Astrocyte (in vitro differentiated cells and primary cell): ENCODE results near the gene PI4KA. TPM values are rescaled to one million over a fixed set of nuclear protein-coding genes. Genes with fewer than 3 reads are reported as not detected.

Experiments used
- DNase-seq: peaks from one replicate; pipeline ENCODE4 v3.0.0-alpha.2; 2010; ENCODE audit warnings: low read depth
- FAIRE-seq: peaks from 2 replicates; lab custom pipeline; 2011; peaks lifted over from hg19 to GRCh38; lab: Jason Lieb, UNC
- H2AFZ ChIP-seq: 2 replicates; pipeline ENCODE4 v1.6.0; 2012; ENCODE audit warnings: low read depth, low read length, inconsistent platforms
- H3K27ac ChIP-seq: 2 replicates; pipeline ENCODE4 v1.5.1; 2011; ENCODE audit warnings: low read depth, low read length, inconsistent platforms
- H3K27me3 ChIP-seq: 2 replicates; pipeline ENCODE4 v1.6.0; 2011; ENCODE audit warnings: low read length, inconsistent platforms; ENCODE audit not compliant: insufficient read depth
- H3K36me3 ChIP-seq: 2 replicates; pipeline ENCODE4 v1.5.1; 2011; ENCODE audit warnings: low read length, inconsistent platforms; ENCODE audit not compliant: insufficient read depth
- H3K4me1 ChIP-seq: 2 replicates; pipeline ENCODE4 v1.5.1; 2011; ENCODE audit warnings: low read length, inconsistent platforms; ENCODE audit not compliant: insufficient read depth
- H3K4me2 ChIP-seq: 2 replicates; pipeline ENCODE4 v1.6.0; 2012; ENCODE audit warnings: low read length, inconsistent platforms
- H3K4me3 ChIP-seq: 2 replicates; pipeline ENCODE4 v1.5.1; 2011; ENCODE audit warnings: low read depth, mild to moderate bottlenecking, low read length, inconsistent platforms; ENCODE audit not compliant: insufficient read depth
- H3K79me2 ChIP-seq: 2 replicates; pipeline ENCODE4 v1.6.0; 2012; ENCODE audit warnings: mild to moderate bottlenecking, low read length, inconsistent platforms; ENCODE audit not compliant: insufficient read depth
- H3K9ac ChIP-seq: 2 replicates; pipeline ENCODE4 v1.6.0; 2012; ENCODE audit warnings: mild to moderate bottlenecking, low read length, inconsistent platforms
- H3K9me3 ChIP-seq: 2 replicates; pipeline ENCODE4 v1.5.1; 2012; ENCODE audit warnings: low read depth, mild to moderate bottlenecking, low read length, inconsistent platforms; ENCODE audit not compliant: insufficient read depth
- H4K20me1 ChIP-seq: 2 replicates; pipeline ENCODE4 v1.6.0; 2012; ENCODE audit warnings: low read length, inconsistent platforms; ENCODE audit not compliant: insufficient read depth
- H3K27ac Mint-ChIP-seq: one replicate; pipeline ENCODE4 v1.8.0; 2021; ENCODE audit warnings: mild to moderate bottlenecking, mixed read lengths; ENCODE audit not compliant: unreplicated experiment
- H3K27me3 Mint-ChIP-seq: one replicate; pipeline ENCODE4 v1.8.0; 2021; ENCODE audit warnings: low read depth, mixed read lengths; ENCODE audit not compliant: unreplicated experiment
- H3K36me3 Mint-ChIP-seq: one replicate; pipeline ENCODE4 v1.8.0; 2021; ENCODE audit warnings: low read depth, mixed read lengths; ENCODE audit not compliant: unreplicated experiment
- H3K4me1 Mint-ChIP-seq: one replicate; pipeline ENCODE4 v1.8.0; 2021; ENCODE audit warnings: low read depth, mixed read lengths; ENCODE audit not compliant: unreplicated experiment
- H3K4me3 Mint-ChIP-seq: one replicate; pipeline ENCODE4 v1.8.0; 2021; ENCODE audit warnings: mild to moderate bottlenecking, moderate library complexity, mixed read lengths; ENCODE audit not compliant: unreplicated experiment
- H3K9me3 Mint-ChIP-seq: one replicate; pipeline ENCODE4 v1.8.0; 2021; ENCODE audit warnings: mild to moderate bottlenecking, mixed read lengths; ENCODE audit not compliant: unreplicated experiment
- CTCF ChIP-seq: IDR thresholded peaks from 2 replicates; pipeline ENCODE4 v1.5.1; 2011; ENCODE audit warnings: low read depth, mild to moderate bottlenecking, inconsistent platforms, low read length, moderate library complexity; ENCODE audit not compliant: insufficient read depth
- EZH2 ChIP-seq: IDR thresholded peaks from 2 replicates; pipeline ENCODE4 v1.6.1; 2012; ENCODE audit warnings: mild to moderate bottlenecking, low read length, inconsistent platforms; ENCODE audit not compliant: insufficient read depth
- total RNA-seq: library from RNA; stranded (reverse); gene quantifications from 2 replicates; pipeline ENCODE4 v1.2.1, GENCODE V29; 2021

Gene PI4KA
- total RNA-seq, 1 donor from 2014 or later, result 35.9 TPM

DNA sequence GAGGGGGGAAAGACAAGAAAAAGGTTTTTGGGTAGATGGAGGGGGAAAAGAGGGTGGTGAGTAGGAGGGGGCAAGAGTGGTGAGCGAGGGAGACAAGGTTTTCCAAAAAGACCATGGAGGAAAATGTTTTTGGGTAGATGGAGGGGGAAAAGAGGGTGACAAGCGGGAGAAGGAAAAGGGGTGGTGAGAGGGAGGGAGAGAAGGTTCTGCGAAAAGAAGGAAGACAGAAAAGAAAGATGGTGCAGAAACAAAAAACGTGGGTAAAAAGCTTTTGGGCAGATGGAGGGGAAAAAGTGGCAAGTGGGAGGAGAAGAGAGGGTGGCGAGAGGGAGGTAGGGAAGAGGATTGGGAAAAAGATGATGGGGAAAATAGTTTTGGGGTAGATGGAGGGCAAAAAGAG lies 200.6 kb downstream of the PI4KA start:
- Mint-ChIP-seq H3K27ac (no peak overlapping the region), H3K36me3 (no peaks in the 10 kb centered on the region), H3K27me3 (peaks cover 34% of the 10 kb centered on the region), H3K4me3 (no peak overlapping the region), H3K9me3 (no peaks in the 10 kb centered on the region), H3K4me1 (no peaks in the 10 kb centered on the region)
- peaks cover 7% of the 10 kb centered on the region for H3K27me3 ChIP-seq
- H3K36me3 ChIP-seq, result no peaks in the 10 kb centered on the region
- no peaks in the 10 kb centered on the region for H4K20me1 ChIP-seq
- FAIRE-seq, result no peak
- DNase-seq, result no peak
- no peak overlapping the region for H3K4me2 ChIP-seq
- no peak overlapping the region for H3K9ac ChIP-seq
- H3K79me2 ChIP-seq, result no peaks in the 10 kb centered on the region
- no peak overlapping the region for H3K27ac ChIP-seq
- no peaks in the 10 kb centered on the region for H3K4me1 ChIP-seq
- no peak overlapping the region for H3K4me3 ChIP-seq
- H2AFZ ChIP-seq, result no peak overlapping the region
- no peak for TF ChIP-seq CTCF
- no peak for TF ChIP-seq EZH2
- H3K9me3 ChIP-seq, result peaks cover 2% of the 10 kb centered on the region

Other genes with a start within 250 kb of the PI4KA start
- gene SERPIND1, start 84.7 kb downstream of the PI4KA start, total RNA-seq, result not detected in 2 replicates
- gene SNAP29, start 196 bp upstream of the PI4KA start, total RNA-seq, result 19.6 and 24.6 TPM in 2 replicates
- 59.5 and 63.0 TPM in 2 replicates for gene CRKL, start 58.6 kb upstream of the PI4KA start, total RNA-seq
- gene AIFM3, start 108.4 kb upstream of the PI4KA start, total RNA-seq, result 0.48 and 0.67 TPM in 2 replicates
- gene LZTR1, start 123.5 kb upstream of the PI4KA start, total RNA-seq, result 62.0 and 68.9 TPM in 2 replicates
- 12.1 and 12.2 TPM in 2 replicates for gene THAP7, start 143.3 kb upstream of the PI4KA start, total RNA-seq
- gene P2RX6, start 156.4 kb upstream of the PI4KA start, total RNA-seq, result 0.22 and 0.45 TPM in 2 replicates
- gene SLC7A4, start 173.8 kb upstream of the PI4KA start, total RNA-seq, result 0.31 and 0.93 TPM in 2 replicates
- 0.19 TPM in 1 of 2 replicates, not detected in the other for gene LRRC74B, start 187.1 kb upstream of the PI4KA start, total RNA-seq